Neural cell (in vitro differentiated cells): Measurements from ENCODE around the gene DNAH17.

Source experiments
- EP300 ChIP-seq: fragments of 450-650 bp; conservative IDR thresholded peaks from 2 replicates; pipeline ENCODE4 v1.6.1; 2014; ENCODE audit warnings: antibody characterized with exemption, mild to moderate bottlenecking, moderate library complexity; ENCODE audit not compliant: poor library complexity, severe bottlenecking
- TF ChIP-seq, protein P1 (sequence below): IDR thresholded peaks from 2 replicates; pipeline ENCODE4 v1.6.1; 2012; ENCODE audit warnings: borderline replicate concordance

DNA sequence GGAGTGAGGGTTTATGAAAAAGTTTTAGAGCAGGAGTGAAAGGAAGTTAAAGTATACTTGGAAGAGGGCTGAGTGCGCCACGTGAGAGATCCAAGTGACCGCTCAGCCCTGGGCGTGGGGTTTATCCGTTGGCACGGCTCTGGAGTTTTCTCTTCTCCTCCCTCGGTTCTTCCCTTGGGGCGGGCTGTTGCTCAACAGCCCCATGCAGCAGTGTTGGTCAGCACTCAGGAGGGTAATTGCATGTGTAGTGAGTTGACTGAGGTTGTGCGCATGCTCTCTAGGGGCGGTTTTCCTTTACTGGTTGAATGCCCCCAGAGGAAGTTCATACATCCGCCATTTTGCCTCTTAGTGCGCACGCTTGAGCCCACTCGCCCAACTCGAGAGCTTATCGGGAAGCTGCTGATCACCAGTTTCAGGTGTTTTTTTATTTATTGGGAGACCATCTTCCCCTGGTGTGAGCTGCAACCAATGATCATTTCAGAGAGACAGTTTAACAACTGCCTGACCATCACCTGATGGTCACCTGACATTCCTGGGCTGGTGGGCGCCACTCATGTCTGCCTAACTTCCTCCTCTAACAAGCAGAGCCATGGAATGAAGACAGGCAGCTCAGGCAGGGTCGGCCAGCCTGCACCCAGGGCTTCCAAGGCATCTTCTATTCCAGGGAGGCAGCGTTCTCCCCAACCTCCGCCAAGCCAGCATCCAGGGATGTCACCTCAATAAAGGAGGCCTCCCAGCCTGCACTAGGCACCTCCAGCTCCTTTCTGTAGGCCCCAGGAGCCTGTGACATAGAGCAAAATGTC is 41.3 kb upstream of the DNAH17 start:
- TF ChIP-seq, protein P1, sequence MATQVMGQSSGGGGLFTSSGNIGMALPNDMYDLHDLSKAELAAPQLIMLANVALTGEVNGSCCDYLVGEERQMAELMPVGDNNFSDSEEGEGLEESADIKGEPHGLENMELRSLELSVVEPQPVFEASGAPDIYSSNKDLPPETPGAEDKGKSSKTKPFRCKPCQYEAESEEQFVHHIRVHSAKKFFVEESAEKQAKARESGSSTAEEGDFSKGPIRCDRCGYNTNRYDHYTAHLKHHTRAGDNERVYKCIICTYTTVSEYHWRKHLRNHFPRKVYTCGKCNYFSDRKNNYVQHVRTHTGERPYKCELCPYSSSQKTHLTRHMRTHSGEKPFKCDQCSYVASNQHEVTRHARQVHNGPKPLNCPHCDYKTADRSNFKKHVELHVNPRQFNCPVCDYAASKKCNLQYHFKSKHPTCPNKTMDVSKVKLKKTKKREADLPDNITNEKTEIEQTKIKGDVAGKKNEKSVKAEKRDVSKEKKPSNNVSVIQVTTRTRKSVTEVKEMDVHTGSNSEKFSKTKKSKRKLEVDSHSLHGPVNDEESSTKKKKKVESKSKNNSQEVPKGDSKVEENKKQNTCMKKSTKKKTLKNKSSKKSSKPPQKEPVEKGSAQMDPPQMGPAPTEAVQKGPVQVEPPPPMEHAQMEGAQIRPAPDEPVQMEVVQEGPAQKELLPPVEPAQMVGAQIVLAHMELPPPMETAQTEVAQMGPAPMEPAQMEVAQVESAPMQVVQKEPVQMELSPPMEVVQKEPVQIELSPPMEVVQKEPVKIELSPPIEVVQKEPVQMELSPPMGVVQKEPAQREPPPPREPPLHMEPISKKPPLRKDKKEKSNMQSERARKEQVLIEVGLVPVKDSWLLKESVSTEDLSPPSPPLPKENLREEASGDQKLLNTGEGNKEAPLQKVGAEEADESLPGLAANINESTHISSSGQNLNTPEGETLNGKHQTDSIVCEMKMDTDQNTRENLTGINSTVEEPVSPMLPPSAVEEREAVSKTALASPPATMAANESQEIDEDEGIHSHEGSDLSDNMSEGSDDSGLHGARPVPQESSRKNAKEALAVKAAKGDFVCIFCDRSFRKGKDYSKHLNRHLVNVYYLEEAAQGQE = no peak
- TF ChIP-seq EP300 = no peak
